Measurements from ENCODE around the gene LTA.

DNA sequence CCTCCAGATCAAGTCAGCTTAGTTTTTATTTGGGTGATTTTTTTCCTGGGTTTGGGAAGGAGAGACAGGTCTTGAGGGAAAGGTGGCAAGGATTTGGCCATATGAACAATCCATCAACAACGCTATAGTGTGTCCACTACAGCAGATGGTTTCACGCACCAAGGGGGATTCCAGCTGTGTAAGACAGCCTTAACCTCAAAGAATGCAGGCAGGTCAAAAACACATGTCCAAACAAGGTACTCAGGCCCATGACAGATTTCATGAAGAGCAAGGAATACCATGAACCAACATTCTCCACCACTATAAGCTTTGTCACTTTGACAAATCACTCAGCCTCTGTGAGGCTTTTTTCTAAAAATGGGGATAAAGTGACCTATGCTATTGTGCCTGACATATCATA lies 44.9 kb downstream of the LTA start:
- TF ChIP-seq, protein P1, sequence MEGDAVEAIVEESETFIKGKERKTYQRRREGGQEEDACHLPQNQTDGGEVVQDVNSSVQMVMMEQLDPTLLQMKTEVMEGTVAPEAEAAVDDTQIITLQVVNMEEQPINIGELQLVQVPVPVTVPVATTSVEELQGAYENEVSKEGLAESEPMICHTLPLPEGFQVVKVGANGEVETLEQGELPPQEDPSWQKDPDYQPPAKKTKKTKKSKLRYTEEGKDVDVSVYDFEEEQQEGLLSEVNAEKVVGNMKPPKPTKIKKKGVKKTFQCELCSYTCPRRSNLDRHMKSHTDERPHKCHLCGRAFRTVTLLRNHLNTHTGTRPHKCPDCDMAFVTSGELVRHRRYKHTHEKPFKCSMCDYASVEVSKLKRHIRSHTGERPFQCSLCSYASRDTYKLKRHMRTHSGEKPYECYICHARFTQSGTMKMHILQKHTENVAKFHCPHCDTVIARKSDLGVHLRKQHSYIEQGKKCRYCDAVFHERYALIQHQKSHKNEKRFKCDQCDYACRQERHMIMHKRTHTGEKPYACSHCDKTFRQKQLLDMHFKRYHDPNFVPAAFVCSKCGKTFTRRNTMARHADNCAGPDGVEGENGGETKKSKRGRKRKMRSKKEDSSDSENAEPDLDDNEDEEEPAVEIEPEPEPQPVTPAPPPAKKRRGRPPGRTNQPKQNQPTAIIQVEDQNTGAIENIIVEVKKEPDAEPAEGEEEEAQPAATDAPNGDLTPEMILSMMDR (conservative IDR thresholded peaks at IDR 0.05; ENCODE audit: low read depth in 2 of 2) = no peak
- TF ChIP-seq, protein P2, sequence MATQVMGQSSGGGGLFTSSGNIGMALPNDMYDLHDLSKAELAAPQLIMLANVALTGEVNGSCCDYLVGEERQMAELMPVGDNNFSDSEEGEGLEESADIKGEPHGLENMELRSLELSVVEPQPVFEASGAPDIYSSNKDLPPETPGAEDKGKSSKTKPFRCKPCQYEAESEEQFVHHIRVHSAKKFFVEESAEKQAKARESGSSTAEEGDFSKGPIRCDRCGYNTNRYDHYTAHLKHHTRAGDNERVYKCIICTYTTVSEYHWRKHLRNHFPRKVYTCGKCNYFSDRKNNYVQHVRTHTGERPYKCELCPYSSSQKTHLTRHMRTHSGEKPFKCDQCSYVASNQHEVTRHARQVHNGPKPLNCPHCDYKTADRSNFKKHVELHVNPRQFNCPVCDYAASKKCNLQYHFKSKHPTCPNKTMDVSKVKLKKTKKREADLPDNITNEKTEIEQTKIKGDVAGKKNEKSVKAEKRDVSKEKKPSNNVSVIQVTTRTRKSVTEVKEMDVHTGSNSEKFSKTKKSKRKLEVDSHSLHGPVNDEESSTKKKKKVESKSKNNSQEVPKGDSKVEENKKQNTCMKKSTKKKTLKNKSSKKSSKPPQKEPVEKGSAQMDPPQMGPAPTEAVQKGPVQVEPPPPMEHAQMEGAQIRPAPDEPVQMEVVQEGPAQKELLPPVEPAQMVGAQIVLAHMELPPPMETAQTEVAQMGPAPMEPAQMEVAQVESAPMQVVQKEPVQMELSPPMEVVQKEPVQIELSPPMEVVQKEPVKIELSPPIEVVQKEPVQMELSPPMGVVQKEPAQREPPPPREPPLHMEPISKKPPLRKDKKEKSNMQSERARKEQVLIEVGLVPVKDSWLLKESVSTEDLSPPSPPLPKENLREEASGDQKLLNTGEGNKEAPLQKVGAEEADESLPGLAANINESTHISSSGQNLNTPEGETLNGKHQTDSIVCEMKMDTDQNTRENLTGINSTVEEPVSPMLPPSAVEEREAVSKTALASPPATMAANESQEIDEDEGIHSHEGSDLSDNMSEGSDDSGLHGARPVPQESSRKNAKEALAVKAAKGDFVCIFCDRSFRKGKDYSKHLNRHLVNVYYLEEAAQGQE (IDR thresholded peaks at IDR 0.05; ENCODE audit: unreplicated experiment) = no peak
- no peak for TF ChIP-seq POLR2AphosphoS5 (IDR thresholded peaks at IDR 0.05; ENCODE audit: low read depth)
- no peak for TF ChIP-seq EZH2phosphoT487 (IDR thresholded peaks at IDR 0.05; ENCODE audit: unreplicated experiment)
- TF ChIP-seq CREB1 (CRISPR knock-in tag; IDR thresholded peaks at IDR 0.05; ENCODE audit: low read depth) = no peak
- no peak for TF ChIP-seq EZH2 (IDR thresholded peaks at IDR 0.05; ENCODE audit: low read depth, unreplicated experiment)
- TF ChIP-seq JUNB (IDR thresholded peaks at IDR 0.05; ENCODE audit: unreplicated experiment) = no peak

Measured in GM23338 (cell line).